NB4 (cell line): ENCODE data around the gene IFNL1.
"Not testable (repeated sequence)": the region's sequence is repeated elsewhere in the genome, so short reads cannot be mapped to it uniquely, and the experiment has no call there.

ENCODE experiments used
- DNase-seq: peaks from one replicate; pipeline ENCODE4 v3.0.0; 2010; ENCODE audit warnings: low read depth
- H3K4me3 ChIP-seq: one replicate; pipeline ENCODE4 v1.5.1; 2011; ENCODE audit warnings: mild to moderate bottlenecking, low read depth, low read length, moderate library complexity
- CTCF ChIP-seq: IDR thresholded peaks from one replicate; pipeline ENCODE4 v1.5.1; 2012; ENCODE audit warnings: low read depth, low read length
- MAX ChIP-seq: IDR thresholded peaks from 2 replicates; pipeline ENCODE4 v1.6.1; 2011; ENCODE audit warnings: low read depth, low read length
- MYC ChIP-seq: IDR thresholded peaks from 2 replicates; pipeline ENCODE4 v1.6.1; 2011; ENCODE audit warnings: low read depth, low read length
- POLR2A ChIP-seq: IDR thresholded peaks from 2 replicates; pipeline ENCODE4 v1.6.1; 2011; ENCODE audit warnings: mild to moderate bottlenecking; ENCODE audit not compliant: insufficient read length; ENCODE audit errors: extremely low read depth

Gene IFNL1

GRCh38 chr19:39261704-39262103 is 34.5 kb upstream of the IFNL1 start:
- no peak for DNase-seq
- no peak for TF ChIP-seq MAX
- TF ChIP-seq CTCF, result no peak
- TF ChIP-seq MYC, result no peak
- no peak for TF ChIP-seq POLR2A
- H3K4me3 ChIP-seq, result no peak overlapping the region

- no peak for DNase-seq
- no peak for TF ChIP-seq POLR2A
- TF ChIP-seq CTCF, result no peak
- TF ChIP-seq MYC, result no peak
- no peak for TF ChIP-seq MAX
- H3K4me3 ChIP-seq, result no peak overlapping the region
Measured at GRCh38 chr19:39262496-39262895, 33.7 kb upstream of the IFNL1 start.

GRCh38 chr19:39263912-39264305 is 32.3 kb upstream of the IFNL1 start:
- no peak for TF ChIP-seq MAX
- TF ChIP-seq POLR2A, result no peak
- TF ChIP-seq CTCF, result no peak
- TF ChIP-seq MYC, result no peak
- H3K4me3 ChIP-seq, result no peak overlapping the region
- no peak for DNase-seq

GRCh38 chr19:39264306-39265290 is 31.6 kb upstream of the IFNL1 start:
- DNase-seq, result no peak
- H3K4me3 ChIP-seq, result no peak overlapping the region
- TF ChIP-seq POLR2A, result no peak
- TF ChIP-seq MYC, result no peak
- TF ChIP-seq CTCF, result no peak
- TF ChIP-seq MAX, result no peak

- TF ChIP-seq POLR2A (no peak), MAX (no peak), MYC (no peak), CTCF (no peak)
- no peak overlapping the region for H3K4me3 ChIP-seq
- no peak for DNase-seq
Measured at GRCh38 chr19:39265321-39265916, 30.8 kb upstream of the IFNL1 start.

- not testable (repeated sequence) for H3K4me3 ChIP-seq, DNase-seq
Measured at GRCh38 chr19:39268085-39268484, 28.1 kb upstream of the IFNL1 start, which contains the start of gene IFNL2. IFNL2 (plus strand) TSS chr19:39268396; CDS start chr19:39268569, 173 bp downstream.

- DNase-seq, H3K4me3 ChIP-seq: not testable (repeated sequence)
Measured at GRCh38 chr19:39268531-39269223, 27.5 kb upstream of the IFNL1 start.

GRCh38 chr19:39269369-39269768 is 26.8 kb upstream of the IFNL1 start:
- not testable (repeated sequence) for DNase-seq, H3K4me3 ChIP-seq
